SK-N-SH (cell line): ENCODE results near the gene CKAP2L. TPM values are rescaled to one million over a fixed set of nuclear protein-coding genes. Genes with fewer than 3 reads are reported as not detected.

Source experiments
- CTCF ChIA-PET: fragments of 300-600, 350-600 bp; formaldehyde crosslinking; extraction: SDS; loops from one replicate; lab custom pipeline; 2021; lab: Yijun Ruan, JAX
- POLR2A ChIA-PET: fragments of 350-600 bp; sonication (Branson Sonifier 250); formaldehyde crosslinking; extraction: SDS; loops from one replicate; lab custom pipeline; 2020; ENCODE audit warnings: antibody characterized with exemption, inconsistent platforms; lab: Yijun Ruan, JAX
- DNase-seq: peaks from one replicate; pipeline ENCODE4 v3.0.0; 2012
- H2AFZ ChIP-seq: fragments of 200-600 bp; sonication (generic); 2 replicates; pipeline ENCODE4 v1.8.1; 2016; ENCODE audit warnings: antibody characterized with exemption, mild to moderate bottlenecking, low read depth
- H3F3A ChIP-seq: fragments of 200-600 bp; sonication (generic); replicated peaks from 2 replicates; pipeline ENCODE3; 2016; ENCODE audit warnings: antibody characterized with exemption, mild to moderate bottlenecking; ENCODE audit not compliant: insufficient read depth
- H3K27ac ChIP-seq, 2 experiments: fragments of 200-500 bp in 1 of 2; fragments of 200-600 bp in 1 of 2; sonication (Bioruptor generic) in 1 of 2; sonication (generic), shearing (Covaris generic) in 1 of 2; 2 replicates each; pipeline versions ENCODE4 v1.5.1 to v1.6.1; 2014 to 2016; ENCODE audit warnings: low read depth in 2 of 2, inconsistent platforms in 1 of 2, low read length in 1 of 2, mild to moderate bottlenecking in 1 of 2, mixed read lengths in 1 of 2
- H3K27me3 ChIP-seq: fragments of 200-600 bp; sonication (generic), shearing (Covaris generic); 2 replicates; pipeline ENCODE4 v1.6.1; 2016; ENCODE audit warnings: mixed run types; ENCODE audit not compliant: insufficient read depth
- H3K36me3 ChIP-seq, 2 experiments: fragments of 200-500 bp in 1 of 2; fragments of 200-600 bp in 1 of 2; sonication (Bioruptor generic) in 1 of 2; sonication (generic) in 1 of 2; replicated peaks in 1 of 2; 2 replicates each; pipeline versions ENCODE3 to v1.5.1; 2014 to 2016; ENCODE audit warnings: low read length in 1 of 2, mild to moderate bottlenecking in 1 of 2; ENCODE audit not compliant: insufficient read depth in 2 of 2, control insufficient read depth in 1 of 2
- H3K4me1 ChIP-seq, 2 experiments: fragments of 200-500 bp in 1 of 2; fragments of 200-600 bp in 1 of 2; sonication (Bioruptor generic) in 1 of 2; sonication (generic), shearing (Covaris generic) in 1 of 2; 2 replicates each; pipeline versions ENCODE4 v1.5.1 to v1.6.1; 2014 to 2016; ENCODE audit warnings: low read depth in 1 of 2, low read length in 1 of 2, mixed run types in 1 of 2; ENCODE audit not compliant: insufficient read depth in 2 of 2, control insufficient read depth in 1 of 2
- H3K4me2 ChIP-seq: fragments of 200-600 bp; sonication (generic), shearing (Covaris generic); 2 replicates; pipeline ENCODE4 v1.6.1; 2017; ENCODE audit warnings: mixed run types
- H3K4me3 ChIP-seq, 2 experiments: fragments of 200-500 bp in 1 of 2; fragments of 200-600 bp in 1 of 2; sonication (Bioruptor generic) in 1 of 2; sonication (generic), shearing (Covaris generic) in 1 of 2; 2 replicates each; pipeline versions ENCODE4 v1.5.1 to v1.8.1; 2014 to 2016; ENCODE audit warnings: low read depth in 2 of 2, inconsistent platforms in 1 of 2, low read length in 1 of 2, mild to moderate bottlenecking in 1 of 2, mixed read lengths in 1 of 2, moderate library complexity in 1 of 2
- H3K79me2 ChIP-seq: fragments of 200-600 bp; sonication (generic); 2 replicates; pipeline ENCODE4 v1.8.1; 2017; ENCODE audit warnings: mild to moderate bottlenecking; ENCODE audit not compliant: insufficient read depth
- H3K9ac ChIP-seq: fragments of 200-600 bp; sonication (generic); 2 replicates; pipeline ENCODE4 v1.6.1; 2017; ENCODE audit warnings: mixed run types
- H3K9me2 ChIP-seq: fragments of 200-600 bp; sonication (generic); 2 replicates; pipeline ENCODE4 v1.6.1; 2017; ENCODE audit warnings: mixed run types
- H3K9me3 ChIP-seq: fragments of 200-600 bp; sonication (generic); 2 replicates; pipeline ENCODE4 v1.6.1; 2017; ENCODE audit warnings: mixed run types, mild to moderate bottlenecking, moderate library complexity
- H4K20me1 ChIP-seq: fragments of 200-600 bp; sonication (generic); 2 replicates; pipeline ENCODE4 v1.6.1; 2017; ENCODE audit warnings: mild to moderate bottlenecking, mixed run types; ENCODE audit not compliant: insufficient read depth
- CHD2 ChIP-seq: fragments of 150-350 bp; IDR thresholded peaks from 2 replicates; pipeline ENCODE4 v1.6.1; 2018; ENCODE audit warnings: low read length; ENCODE audit not compliant: partially characterized antibody
- CTCF ChIP-seq: fragments of 200-600 bp; sonication (generic); IDR thresholded peaks from 2 replicates; pipeline ENCODE4 v1.6.1; 2017; ENCODE audit warnings: antibody characterized with exemption, mild to moderate bottlenecking, moderate library complexity
- ELF1 ChIP-seq: IDR thresholded peaks from 2 replicates; pipeline ENCODE4 v1.4.0; 2012
- EZH2phosphoT487 ChIP-seq: fragments of 200-600 bp; sonication (generic); IDR thresholded peaks from 2 replicates; pipeline ENCODE4 v1.6.1; 2017; ENCODE audit warnings: low read depth, mixed run types, mild to moderate bottlenecking, antibody characterized with exemption, moderate library complexity, borderline replicate concordance
- FOXM1 ChIP-seq: IDR thresholded peaks from 2 replicates; pipeline ENCODE4 v1.4.0; 2012; ENCODE audit warnings: low read depth, mild to moderate bottlenecking
- IRF3 ChIP-seq: fragments of 150-350 bp; IDR thresholded peaks from 2 replicates; pipeline ENCODE4 v1.6.1; 2016; ENCODE audit warnings: mild to moderate bottlenecking, low read depth, low read length
- MEF2A ChIP-seq: IDR thresholded peaks from 2 replicates; pipeline ENCODE4 v1.4.0; 2012; ENCODE audit warnings: low read depth, borderline replicate concordance
- MXI1 ChIP-seq: IDR thresholded peaks from 2 replicates; pipeline ENCODE4 v1.6.1; 2012; ENCODE audit warnings: mild to moderate bottlenecking, low read depth, low read length, improper control_type of control experiment
- PBX3 ChIP-seq: IDR thresholded peaks from 2 replicates; pipeline ENCODE4; 2012
- POLR2AphosphoS5 ChIP-seq: IDR thresholded peaks from 2 replicates; pipeline ENCODE4 v1.6.1; 2012; ENCODE audit warnings: low read depth, low read length
- RAD21 ChIP-seq: IDR thresholded peaks from 2 replicates; pipeline ENCODE4 v1.6.1; 2012; ENCODE audit warnings: mild to moderate bottlenecking, low read length
- REST ChIP-seq: IDR thresholded peaks from 2 replicates; pipeline ENCODE4 v1.6.1; 2012; ENCODE audit warnings: mild to moderate bottlenecking, low read depth, low read length, moderate library complexity
- RFX5 ChIP-seq: IDR thresholded peaks from 2 replicates; pipeline ENCODE4 v1.6.1; 2012; ENCODE audit warnings: mild to moderate bottlenecking, improper control_type of control experiment, low read length
- SIN3A ChIP-seq: IDR thresholded peaks from 2 replicates; pipeline ENCODE4 v1.6.1; 2012; ENCODE audit warnings: low read depth, mild to moderate bottlenecking, low read length, moderate library complexity, borderline replicate concordance
- SMC3 ChIP-seq: IDR thresholded peaks from 2 replicates; pipeline ENCODE4 v1.6.1; 2012; ENCODE audit warnings: low read depth, low read length, improper control_type of control experiment
- TCF12 ChIP-seq: IDR thresholded peaks from 2 replicates; pipeline ENCODE4 v1.4.0; 2012
- TEAD4 ChIP-seq: IDR thresholded peaks from 2 replicates; pipeline ENCODE4 v1.4.0; 2012; ENCODE audit warnings: mild to moderate bottlenecking, borderline replicate concordance; ENCODE audit not compliant: insufficient read depth
- USF2 ChIP-seq: fragments of 150-350 bp; IDR thresholded peaks from 2 replicates; pipeline ENCODE4 v1.6.1; 2017; ENCODE audit warnings: antibody characterized with exemption, low read length, low read depth, borderline replicate concordance
- WGBS: methylation state at CpG from one replicate; pipeline ENCODE4 v1.1.6; 2017; ENCODE audit warnings: low lambda C conversion rate; 5-methylcytosine and 5-hydroxymethylcytosine counted together
- polyA plus RNA-seq, 3 experiments: library from polyadenylated mRNA; depleted of rRNA; stranded (reverse); fragments of >200 nt; gene quantifications; 2 replicates each; pipeline ENCODE4 v1.2.3, GENCODE V29; 2012

Gene CKAP2L
- polyA plus RNA-seq, 1 of the 3 experiments (the other 2 are of a cell fraction): 2.9 TPM

GRCh38 chr2:112762276-112762675 lies 2.1 kb downstream of the CKAP2L start:
- H3K9me2 ChIP-seq: no peaks in the 10 kb centered on the region
- ChIA-PET CTCF (interaction anchor here (0.8 to 6.9 kb wide), 4 partner anchors 13 to 179 kb away, joined by 3 to 40 read pairs (median 6); partner anchors contain the start of gene SLC20A1), POLR2A (no interaction called here)
- TF ChIP-seq MEF2A: no peak
- no peak for TF ChIP-seq SIN3A
- no peak for DNase-seq
- peaks cover 3% of the 10 kb centered on the region for H3F3A ChIP-seq
- no peaks in the 10 kb centered on the region for H3K9me3 ChIP-seq
- no peak overlapping the region for H3K27ac ChIP-seq
- H3K79me2 ChIP-seq: peaks cover 53% of the 10 kb centered on the region
- H3K4me1 ChIP-seq: peaks cover 11 to 15% of the 10 kb centered on the region in 2 experiments; a peak in 3 of 4 replicates
- H3K27me3 ChIP-seq: no peaks in the 10 kb centered on the region
- 95% methylated on average over 4 of the region's 4 CpGs for WGBS
- peaks cover 14 to 30% of the 10 kb centered on the region in 2 experiments for H3K36me3 ChIP-seq
- H3K4me2 ChIP-seq: no peak overlapping the region
- H4K20me1 ChIP-seq: no peaks in the 10 kb centered on the region
- H3K9ac ChIP-seq: no peak overlapping the region
- H3K4me3 ChIP-seq: no peak overlapping the region; a peak in 1 of 4 replicates
- H2AFZ ChIP-seq: peak overlapping the region; percentile 64; the same call in 1 of the 2 replicates

- no peak overlapping the region for H3K27ac ChIP-seq
- POLR2A ChIA-PET: no interaction called here
- DNase-seq: no peak
- H3K4me2 ChIP-seq: no peak overlapping the region
- CTCF ChIA-PET: interaction anchor here (6.9 kb wide), 1 partner anchor 11 kb away, joined by 40 read pairs; no protein-coding TSS in a partner anchor
- H3K9me3 ChIP-seq: no peaks in the 10 kb centered on the region
- H3K36me3 ChIP-seq: peaks cover 32 to 48% of the 10 kb centered on the region in 2 experiments
- no peaks in the 10 kb centered on the region for H3K27me3 ChIP-seq
- H3K79me2 ChIP-seq: peaks cover 61% of the 10 kb centered on the region
- WGBS: 94% methylated on average over 1 of the region's 1 CpG
- H3K4me3 ChIP-seq: no peak overlapping the region
- H2AFZ ChIP-seq: no peak overlapping the region
- peaks cover 9 to 13% of the 10 kb centered on the region in 2 experiments; a peak in 3 of 4 replicates for H3K4me1 ChIP-seq
- no peaks in the 10 kb centered on the region for H4K20me1 ChIP-seq
- no peaks in the 10 kb centered on the region for H3K9me2 ChIP-seq
- H3K9ac ChIP-seq: no peak overlapping the region
- peaks cover 1% of the 10 kb centered on the region for H3F3A ChIP-seq
- TF ChIP-seq ELF1 (no peak), FOXM1 (no peak), MEF2A (no peak), POLR2AphosphoS5 (no peak), RAD21 (no peak), USF2 (no peak), SMC3 (no peak), RFX5 (no peak), IRF3 (no peak), TCF12 (no peak), PBX3 (no peak), MXI1 (no peak), SIN3A (no peak), CTCF (no peak), CHD2 (no peak), TEAD4 (no peak), EZH2phosphoT487 (no peak), REST (no peak)
These were observed 4.3 kb downstream of the CKAP2L start for GRCh38 chr2:112760149-112760548.
